Liver (tissue), 9 donors: ENCODE results near the gene HLA-A. TPM values are rescaled to one million over a fixed set of nuclear protein-coding genes. Genes with fewer than 3 reads are reported as not detected.
"Not testable (repeated sequence)": the region's sequence is repeated elsewhere in the genome, so short reads cannot be mapped to it uniquely, and the experiment has no call there.

Source experiments
- DNase-seq: peaks from one replicate; pipeline ENCODE4 v3.0.0-alpha.2; 2017; ENCODE audit warnings: low spot score
- H3K27ac ChIP-seq, 2 donors: one replicate each; pipeline ENCODE4 v1.7.0; 2013; ENCODE audit warnings: inconsistent platforms in 2 of 2, low read length in 2 of 2, control low read depth in 1 of 2, low read depth in 1 of 2, mild to moderate bottlenecking in 1 of 2
- H3K27me3 ChIP-seq, 4 donors: one replicate each; pipeline versions ENCODE4 v1.6.1 to v1.7.0; 2013; ENCODE audit warnings: low read length in 3 of 4, inconsistent platforms in 1 of 4, mild to moderate bottlenecking in 1 of 4, moderate library complexity in 1 of 4; ENCODE audit not compliant: control insufficient read depth in 4 of 4, insufficient read depth in 4 of 4
- H3K36me3 ChIP-seq, 4 donors: one replicate each; pipeline versions ENCODE4 v1.6.1 to v1.7.0; 2013; ENCODE audit warnings: low read length in 3 of 4, mild to moderate bottlenecking in 3 of 4, low read depth in 1 of 4, moderate library complexity in 1 of 4; ENCODE audit not compliant: control insufficient read depth in 4 of 4, insufficient read depth in 3 of 4
- H3K4me1 ChIP-seq, 4 donors: one replicate each; pipeline versions ENCODE4 v1.6.1 to v1.7.0; 2013; ENCODE audit warnings: low read length in 3 of 4, mild to moderate bottlenecking in 3 of 4, moderate library complexity in 1 of 4; ENCODE audit not compliant: control insufficient read depth in 4 of 4, insufficient read depth in 4 of 4
- H3K4me3 ChIP-seq, 3 donors: one replicate each; pipeline versions ENCODE4 v1.6.1 to v1.7.0; 2013; ENCODE audit warnings: low read length in 3 of 3, control low read depth in 1 of 3, low read depth in 1 of 3, mild to moderate bottlenecking in 1 of 3
- H3K9ac ChIP-seq, 2 donors: one replicate each; pipeline ENCODE4 v1.7.0; 2013; ENCODE audit warnings: low read length in 2 of 2, mild to moderate bottlenecking in 2 of 2, moderate library complexity in 2 of 2, control low read depth in 1 of 2, low read depth in 1 of 2
- H3K9me3 ChIP-seq, 4 donors: one replicate each; pipeline versions ENCODE4 v1.6.1 to v1.7.0; 2013; ENCODE audit warnings: low read length in 3 of 4; ENCODE audit not compliant: control insufficient read depth in 4 of 4
- ATF3 ChIP-seq: IDR thresholded peaks from 2 replicates; pipeline ENCODE4 v1.6.1; 2016; ENCODE audit warnings: antibody characterized with exemption
- EGR1 ChIP-seq, 2 donors: IDR thresholded peaks; 2 replicates each; pipeline ENCODE4 v1.6.1; 2016 to 2018; ENCODE audit warnings: antibody characterized with exemption in 2 of 2, low read depth in 2 of 2
- FOXA2 ChIP-seq: IDR thresholded peaks from 2 replicates; pipeline ENCODE4 v1.6.1; 2016; ENCODE audit warnings: antibody characterized with exemption
- HNF4A ChIP-seq, 2 donors: conservative IDR thresholded peaks; 2 replicates each; pipeline ENCODE4 v1.6.1; 2016; ENCODE audit warnings: antibody characterized with exemption in 2 of 2, mild to moderate bottlenecking in 2 of 2
- HNF4G ChIP-seq: IDR thresholded peaks from 2 replicates; pipeline ENCODE4 v1.6.1; 2016; ENCODE audit warnings: antibody characterized with exemption
- MAX ChIP-seq: IDR thresholded peaks from 2 replicates; pipeline ENCODE4 v1.6.1; 2016; ENCODE audit warnings: antibody characterized with exemption
- RXRA ChIP-seq, 2 donors: IDR thresholded peaks; 2 replicates each; pipeline ENCODE4 v1.6.1; 2017 to 2018; ENCODE audit warnings: antibody characterized with exemption in 2 of 2, mild to moderate bottlenecking in 1 of 2
- SP1 ChIP-seq: IDR thresholded peaks from 2 replicates; pipeline ENCODE4 v1.6.1; 2018; ENCODE audit warnings: antibody characterized with exemption, mild to moderate bottlenecking
- TAF1 ChIP-seq: conservative IDR thresholded peaks from 2 replicates; pipeline ENCODE4 v1.6.1; 2016; ENCODE audit warnings: antibody characterized with exemption, mild to moderate bottlenecking
- YY1 ChIP-seq: IDR thresholded peaks from 2 replicates; pipeline ENCODE4 v1.6.1; 2016; ENCODE audit warnings: antibody characterized with exemption, mild to moderate bottlenecking
- ZBTB33 ChIP-seq: IDR thresholded peaks from 2 replicates; pipeline ENCODE4 v1.6.1; 2016; ENCODE audit warnings: antibody characterized with exemption
- WGBS: extraction: QIAGEN DNeasy Blood & Tissue Kit; methylation state at CpG from one replicate; pipeline ENCODE4 v1.1.7; 2013; 5-methylcytosine and 5-hydroxymethylcytosine counted together
- polyA plus RNA-seq, 2 donors: library from polyadenylated mRNA; stranded (reverse) in 1 of 2; unstranded in 1 of 2; fragments of 200-250 nt in 1 of 2; fragments of >200 nt in 1 of 2; fragmentation: Nextera tagmentation in 1 of 2; extraction: Ambion mirVana in 1 of 2; gene quantifications; one replicate each; pipeline versions ENCODE4 v1.2.1 to v1.2.3, GENCODE V29; 2013 to 2015
- total RNA-seq, 2 donors: library from RNA; depleted of rRNA; stranded (reverse); fragments of >200 nt; gene quantifications; one replicate each; pipeline ENCODE4 v1.2.3, GENCODE V29; 2014
- donor health status: healthy.
- donor health status: healthy.
- donor health status: healthy.
- donor health status: healthy.
- donor health status: healthy.

Gene HLA-A
- total and polyA plus RNA-seq, 4 donors = 145 to 321 (median 223) TPM

- peak overlapping the region; percentile 56 to 90 for H3K9ac ChIP-seq
- peak overlapping the region; percentile 68 to 96 for H3K27ac ChIP-seq
- H3K27me3 ChIP-seq = no peaks in the 10 kb centered on the region
- no peak for TF ChIP-seq TAF1
- TF ChIP-seq MAX = no peak
- peak; percentile 11 for TF ChIP-seq YY1
- no peak for TF ChIP-seq FOXA2
- no peak for TF ChIP-seq HNF4G
- DNase-seq = peak; percentile 93
- H3K4me3 ChIP-seq = peak overlapping the region; percentile 52 to 78 (median 64)
- no peaks in the 10 kb centered on the region for H3K36me3 ChIP-seq
- no peaks in the 10 kb centered on the region for H3K9me3 ChIP-seq
- H3K4me1 ChIP-seq = peaks cover 0 to 10% (median 0%) of the 10 kb centered on the region in 4 donors
- WGBS = 2% methylated on average over 82 of the region's 82 CpGs
Measured at GRCh38 chr6:29926413-29927274, 15.7 kb upstream of the HLA-A start.

GRCh38 chr6:29927275-29927569 lies 15.1 kb upstream of the HLA-A start:
- Histone ChIP-seq H3K27me3 (no peaks in the 10 kb centered on the region), H3K9me3 (no peaks in the 10 kb centered on the region), H3K4me3 (peak overlapping the region in 1 of 3 donors; percentile 78), H3K36me3 (no peaks in the 10 kb centered on the region), H3K9ac (peak overlapping the region in 1 of 2 donors; percentile 1), H3K4me1 (peaks cover 0 to 10% (median 0%) of the 10 kb centered on the region in 4 donors), H3K27ac (peak overlapping the region in 1 of 2 donors; percentile 25)
- WGBS = 55% methylated on average over 16 of the region's 16 CpGs
- DNase-seq = no peak
- TF ChIP-seq HNF4A (conservative IDR thresholded peaks at IDR 0.05) (no peak), FOXA2 (no peak), EGR1 (IDR thresholded peaks at IDR 0.05; ENCODE audit: low read depth in 2 of 2) (no peak), RXRA (IDR thresholded peaks at IDR 0.05) (no peak), ATF3 (no peak)

GRCh38 chr6:29927841-29928388 lies 14.4 kb upstream of the HLA-A start:
- Histone ChIP-seq H3K4me1 (peaks cover 0 to 10% (median 0%) of the 10 kb centered on the region in 4 donors), H3K9ac (no peak overlapping the region), H3K36me3 (no peaks in the 10 kb centered on the region), H3K27me3 (no peaks in the 10 kb centered on the region), H3K27ac (no peak overlapping the region), H3K4me3 (no peak overlapping the region), H3K9me3 (no peaks in the 10 kb centered on the region)
- TF ChIP-seq YY1 = no peak
- TF ChIP-seq ZBTB33 = no peak
- no peak for TF ChIP-seq TAF1
- TF ChIP-seq HNF4A (conservative IDR thresholded peaks at IDR 0.05) = no peak
- no peak for TF ChIP-seq SP1
- no peak for TF ChIP-seq ATF3
- no peak for DNase-seq
- WGBS = 87% methylated on average over 6 of the region's 6 CpGs

GRCh38 chr6:29930047-29930446 lies 12.3 kb upstream of the HLA-A start:
- WGBS = 88% methylated on average over 7 of the region's 7 CpGs
- H3K27ac ChIP-seq, H3K9ac ChIP-seq, H3K27me3 ChIP-seq, H3K4me1 ChIP-seq, H3K9me3 ChIP-seq, DNase-seq, H3K36me3 ChIP-seq, H3K4me3 ChIP-seq: not testable (repeated sequence)
